KG1 (cell line): ENCODE measurements around the gene WAC.

Experiments
- DNase-seq: peaks from one replicate; lab custom pipeline; 2025; lab: John Stamatoyannopoulos, UW

Gene WAC

DNA sequence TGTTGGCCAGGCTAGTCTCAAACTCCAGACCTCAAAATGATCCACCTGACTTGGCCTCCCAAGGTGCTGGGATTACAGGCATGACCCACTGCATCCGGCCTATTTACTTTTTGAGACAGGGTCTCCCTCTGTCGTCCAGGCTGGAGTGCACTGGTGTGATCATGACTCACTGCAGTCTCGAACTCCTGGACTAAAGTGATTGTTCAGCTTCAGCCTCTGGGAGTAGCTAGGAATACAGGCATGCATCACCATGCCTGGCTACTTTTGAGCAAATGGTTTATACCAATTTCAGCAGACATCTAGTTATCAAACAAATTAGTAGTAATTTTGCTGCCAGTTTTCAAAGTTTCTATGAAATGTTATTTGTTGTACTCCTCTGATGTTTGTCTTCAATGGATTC, 2.2 kb upstream of the WAC start:
- DNase-seq = no peak

DNA sequence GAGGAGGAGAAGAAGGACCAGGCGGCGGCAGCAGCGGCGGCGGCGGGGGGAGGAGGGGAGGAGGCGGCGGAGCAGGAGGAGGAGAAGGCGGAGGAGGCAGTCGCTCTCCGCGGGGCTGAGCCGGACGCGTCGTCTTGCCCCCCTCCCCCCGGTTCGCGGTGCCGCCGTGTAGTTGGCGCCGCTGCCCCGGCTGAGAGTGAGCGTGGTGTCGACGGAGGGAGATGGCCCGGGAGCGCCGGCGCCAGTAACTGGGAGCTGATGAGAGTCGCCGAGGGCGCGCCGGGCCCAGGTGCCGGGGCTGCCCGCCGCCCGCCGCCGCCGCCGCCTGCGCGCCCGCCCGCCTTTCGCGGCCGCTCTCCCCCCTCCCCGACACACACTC, 257 bp downstream of the WAC start:
- no peak for DNase-seq

DNA sequence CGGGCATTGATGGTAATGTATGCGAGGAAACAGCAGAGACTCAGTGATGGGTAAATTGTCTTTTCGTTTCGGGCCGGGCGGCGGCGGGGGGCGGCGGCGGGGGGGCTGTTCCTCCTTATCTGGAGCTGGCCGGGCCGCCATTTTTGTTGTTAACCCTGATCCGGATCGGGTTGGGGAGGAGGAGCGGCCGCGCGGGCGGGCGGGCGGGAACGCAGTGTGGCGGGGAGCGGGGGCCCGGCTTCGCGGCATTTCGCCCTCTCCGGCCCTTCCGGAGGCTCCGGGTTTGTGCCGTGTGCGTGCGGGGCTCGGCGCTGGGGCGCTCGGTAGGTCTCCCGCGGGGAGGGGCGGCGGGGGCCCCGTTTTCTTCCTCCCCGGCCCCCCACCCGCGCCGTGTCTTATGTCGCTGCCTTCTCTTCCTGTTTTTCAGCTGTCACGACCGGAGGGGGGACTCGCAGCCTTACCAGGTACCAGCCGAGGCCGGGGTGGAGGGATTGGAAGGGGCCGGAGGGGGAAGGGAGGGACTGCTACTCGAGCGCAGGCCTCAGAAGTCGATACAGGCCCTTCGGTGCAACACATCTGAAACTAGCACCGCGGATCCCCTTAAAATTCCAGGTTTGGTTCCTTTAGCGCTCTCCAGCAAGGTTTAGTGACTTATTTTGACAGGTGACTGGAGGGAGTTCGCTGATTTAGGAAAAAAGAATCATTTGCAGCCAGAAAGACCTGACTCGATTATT, 820 bp downstream of the WAC start:
- no peak for DNase-seq

DNA sequence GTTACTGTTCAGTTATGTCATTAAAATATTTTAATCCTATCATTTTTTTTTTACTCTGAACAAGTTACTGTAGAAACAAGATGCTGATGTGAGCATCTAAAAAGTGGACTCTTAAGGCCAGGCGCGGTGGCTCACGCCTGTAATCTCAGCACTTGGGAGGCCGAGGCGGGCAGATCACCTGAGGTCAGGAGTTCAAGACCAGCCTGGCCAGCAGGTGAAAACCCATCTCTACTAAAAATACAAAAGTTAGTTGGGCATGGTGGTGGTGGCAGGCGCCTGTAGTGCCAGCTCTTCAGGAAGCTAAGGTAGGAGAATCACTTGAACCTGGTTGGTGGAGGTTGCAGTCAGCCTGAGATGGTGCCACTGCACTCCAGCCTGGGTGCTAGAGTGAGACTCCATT, 2.9 kb downstream of the WAC start:
- DNase-seq = no peak

DNA sequence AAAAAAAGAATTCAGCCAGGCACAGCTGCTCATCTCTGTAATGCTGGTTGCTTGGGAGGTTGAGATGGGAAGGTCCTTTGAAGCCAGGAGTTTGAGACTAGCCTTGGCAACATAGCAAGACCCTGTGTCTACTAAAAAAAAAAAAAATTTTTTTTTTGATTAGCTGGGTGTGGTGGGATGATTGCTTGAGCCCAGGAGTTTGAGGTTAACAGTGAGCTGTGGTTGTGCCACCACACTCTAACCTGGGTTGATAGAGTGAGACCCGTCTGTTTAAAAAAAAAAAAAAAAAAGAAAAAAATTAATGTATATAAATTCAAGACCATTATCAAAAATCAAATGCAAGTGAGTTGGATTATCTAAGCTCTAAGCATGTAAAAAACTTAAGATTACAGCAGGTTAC, 5.7 kb downstream of the WAC start:
- DNase-seq = no peak

DNA sequence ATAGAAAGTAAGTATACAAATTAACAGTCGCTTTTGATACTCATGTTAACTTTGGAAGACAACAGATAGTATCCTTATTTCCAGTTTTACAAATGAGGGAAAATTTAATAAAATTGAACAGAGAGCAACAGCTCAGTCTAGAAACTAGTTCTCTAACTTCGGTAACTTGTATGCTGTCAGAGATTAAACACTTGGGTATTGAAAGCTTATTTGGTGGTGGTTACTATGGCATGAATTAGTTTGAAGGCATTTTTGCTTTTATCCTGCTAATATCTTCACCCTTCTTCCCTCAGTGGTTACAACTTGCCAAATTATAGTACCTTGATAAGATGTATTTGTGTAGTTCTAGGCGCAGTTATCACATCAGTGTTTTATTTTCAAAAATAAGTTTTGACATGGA, 7.2 kb downstream of the WAC start:
- DNase-seq = no peak

DNA sequence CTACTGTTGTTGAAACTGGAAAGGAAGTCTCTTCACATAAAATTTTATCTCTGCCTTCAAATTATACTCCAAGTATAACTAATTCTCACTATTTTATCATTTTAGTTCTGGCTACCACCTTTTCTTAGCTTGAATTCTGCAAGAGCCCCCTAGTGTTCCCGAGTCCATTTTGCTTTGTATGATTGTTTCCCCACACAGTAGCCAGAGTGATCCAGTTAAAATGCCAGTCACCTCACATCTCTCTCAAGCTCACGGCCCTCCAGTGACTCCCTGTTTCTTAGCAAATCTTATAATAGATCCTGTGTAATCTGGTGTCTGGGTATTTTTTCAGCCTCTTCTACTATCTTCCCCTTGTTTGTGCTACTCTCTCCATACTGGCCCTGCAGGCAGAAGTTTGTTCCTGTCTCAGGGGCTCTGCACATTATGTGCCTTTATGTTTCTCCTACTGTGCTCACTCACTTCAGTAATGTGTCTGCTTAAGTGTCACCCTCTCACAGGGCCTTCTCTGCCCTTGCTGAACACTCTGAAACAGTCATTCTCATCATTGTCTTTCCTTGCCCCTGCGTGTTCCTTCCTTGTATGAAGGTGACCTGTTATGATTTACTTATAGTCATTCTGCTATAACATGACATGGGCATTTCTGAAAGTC, 8.9 kb downstream of the WAC start:
- no peak for DNase-seq

DNA sequence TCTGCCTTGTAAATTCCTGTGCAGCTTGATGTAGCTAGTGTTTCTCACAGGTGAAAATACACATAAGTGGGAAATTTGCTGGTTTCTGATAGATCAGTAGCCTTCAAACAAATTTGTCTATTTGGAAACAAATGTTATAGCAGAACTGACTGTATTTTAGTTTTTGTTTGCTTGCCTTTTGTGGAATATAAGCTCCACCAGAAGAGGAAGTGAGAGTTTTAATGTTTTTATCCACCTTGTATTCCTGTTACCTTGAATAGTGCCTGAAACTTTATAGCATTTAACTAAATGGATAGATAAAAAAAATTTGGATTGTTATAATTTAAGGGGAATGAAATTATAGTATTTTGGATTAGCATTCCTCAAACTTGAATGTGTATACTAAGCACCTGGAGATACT, 9.8 kb downstream of the WAC start:
- DNase-seq = no peak

DNA sequence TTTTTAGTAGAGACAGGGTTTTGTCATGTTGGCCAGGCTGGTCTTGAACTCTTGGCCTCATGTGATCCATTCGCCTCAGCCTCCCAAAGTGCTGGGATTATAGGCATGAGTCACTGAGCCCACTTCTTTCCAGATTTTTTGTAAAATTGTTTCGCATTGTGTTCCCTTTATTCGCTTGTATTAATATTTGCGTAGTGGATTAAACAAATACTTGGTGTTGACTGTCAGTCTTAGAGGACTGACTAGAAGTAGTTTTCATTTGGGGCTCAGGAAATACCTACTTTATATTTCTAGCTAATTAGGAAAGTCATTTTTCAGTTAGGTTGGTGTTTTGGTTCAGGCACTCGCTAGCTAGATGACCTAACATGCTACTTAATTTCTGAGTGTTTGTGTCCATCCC, 11.1 kb downstream of the WAC start:
- no peak for DNase-seq

DNA sequence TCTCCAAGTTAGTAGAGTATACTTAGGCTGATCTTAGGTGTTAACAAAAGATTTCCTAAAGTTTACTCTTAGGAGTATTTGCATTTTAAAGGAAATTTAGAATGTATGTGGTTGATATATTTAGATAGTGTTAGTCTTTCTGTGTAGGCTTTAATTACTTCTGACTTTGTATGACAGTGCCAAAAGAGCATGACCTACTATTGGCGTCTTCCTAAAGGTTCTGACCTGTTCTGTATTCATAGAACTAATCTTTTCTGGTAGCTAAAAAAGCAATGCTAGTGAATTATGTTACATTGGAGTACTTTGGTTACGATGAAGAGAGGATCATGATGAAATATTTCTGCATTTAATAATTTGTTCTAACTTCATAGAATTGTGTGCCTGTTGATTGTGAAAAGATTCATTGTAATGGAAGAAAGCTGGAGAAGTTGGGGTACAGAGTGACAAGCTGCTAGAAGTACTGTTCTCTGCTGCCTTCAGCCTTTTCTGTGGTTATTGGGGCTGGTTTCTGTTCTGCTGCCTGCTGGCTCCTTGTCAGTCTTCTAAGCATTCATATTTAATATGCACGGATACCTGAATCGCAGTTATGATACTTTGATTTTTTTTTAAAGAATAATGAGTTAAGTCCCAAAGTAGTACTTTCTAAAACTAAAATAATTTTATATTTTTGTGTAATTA, 13.2 kb downstream of the WAC start:
- no peak for DNase-seq

DNA sequence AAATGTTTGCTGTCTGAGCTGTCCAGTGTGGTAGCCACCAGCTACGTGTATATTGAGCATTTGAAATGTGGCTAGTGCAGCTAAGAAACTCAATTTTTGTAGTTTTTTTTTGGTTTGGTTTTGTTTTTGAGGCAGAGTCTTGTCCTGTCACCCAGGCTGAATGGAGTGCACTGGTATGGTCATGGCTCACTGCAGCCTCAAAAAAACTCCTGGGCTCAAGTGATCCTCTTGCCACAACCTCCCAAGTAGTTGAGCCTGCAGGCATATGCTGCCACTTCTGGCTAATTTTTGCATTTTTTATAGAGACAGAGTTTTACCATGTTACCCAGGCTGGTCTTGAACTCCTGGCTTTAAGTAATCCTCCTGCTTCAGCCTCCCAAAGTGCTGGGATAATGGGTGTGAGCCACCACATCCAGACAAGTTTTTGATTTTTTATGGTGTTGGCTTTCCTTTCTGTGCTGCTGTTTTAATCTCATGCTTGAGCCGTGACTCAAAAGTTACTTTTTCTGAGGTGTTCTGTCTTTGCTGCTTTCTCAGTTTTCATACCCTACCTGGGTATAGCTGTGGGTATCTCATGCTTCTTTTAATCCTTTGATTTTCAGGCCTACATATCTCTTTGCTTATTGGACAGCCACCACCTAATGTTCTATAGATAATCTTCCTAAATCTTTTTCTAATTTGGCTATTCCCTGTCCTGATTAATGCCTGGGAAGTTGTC, 16.0 kb downstream of the WAC start:
- DNase-seq = no peak

DNA sequence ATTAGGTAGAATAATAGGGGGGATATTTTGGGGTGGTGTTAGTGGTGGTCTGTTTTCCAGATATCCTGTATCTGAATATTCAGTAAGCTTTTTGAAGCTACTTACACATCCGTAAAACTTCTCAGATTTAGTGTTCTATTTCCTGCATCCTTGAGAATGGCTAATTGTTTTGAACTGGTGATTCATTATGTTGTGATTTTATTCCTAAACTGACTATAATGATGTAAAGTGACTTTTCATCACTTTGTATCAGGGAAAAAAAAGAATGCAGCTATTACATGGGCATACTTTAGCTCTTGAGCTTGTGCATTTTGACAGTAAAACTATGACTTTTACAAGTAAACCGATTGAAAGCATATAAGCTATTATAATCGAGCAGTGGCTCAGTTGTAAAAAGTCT, 18.2 kb downstream of the WAC start:
- DNase-seq = no peak

DNA sequence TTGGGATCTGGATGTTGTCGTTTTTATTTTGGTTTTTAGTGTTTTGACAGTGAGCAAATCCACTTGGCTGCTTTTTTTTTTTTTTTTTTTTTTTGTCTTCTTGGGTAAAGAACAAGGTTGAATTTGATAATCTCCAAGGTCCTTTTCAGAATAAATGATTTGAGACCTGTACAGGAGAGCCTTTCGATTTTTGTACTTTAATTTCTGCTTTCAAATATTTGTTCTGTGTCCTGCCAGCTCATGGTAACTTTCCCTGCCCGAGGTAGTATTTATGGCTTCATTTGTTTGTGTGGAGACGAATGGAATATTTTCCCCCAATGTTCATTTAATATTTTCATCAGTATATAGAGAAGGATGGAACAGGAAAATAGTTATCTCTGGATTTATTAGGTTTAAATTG, 19.9 kb downstream of the WAC start:
- no peak for DNase-seq

DNA sequence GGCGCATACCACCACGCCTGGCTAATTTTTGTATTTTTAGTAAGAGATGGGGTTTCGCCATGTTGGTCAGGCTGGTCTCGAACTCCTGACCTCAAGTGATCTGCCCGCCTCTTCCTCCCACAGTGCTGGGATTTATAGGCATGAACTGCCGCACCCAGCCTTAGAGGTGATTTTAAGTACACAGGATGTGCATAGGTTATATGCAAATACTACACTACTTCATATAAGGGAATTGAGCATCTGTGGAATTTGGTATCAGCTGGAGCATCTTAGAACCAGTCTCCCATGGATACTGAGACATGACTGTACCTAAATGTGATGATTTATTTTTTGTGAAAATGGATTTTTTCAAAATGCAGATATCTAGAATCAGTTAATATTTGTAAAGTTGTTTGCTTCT, 21.1 kb downstream of the WAC start:
- no peak for DNase-seq

DNA sequence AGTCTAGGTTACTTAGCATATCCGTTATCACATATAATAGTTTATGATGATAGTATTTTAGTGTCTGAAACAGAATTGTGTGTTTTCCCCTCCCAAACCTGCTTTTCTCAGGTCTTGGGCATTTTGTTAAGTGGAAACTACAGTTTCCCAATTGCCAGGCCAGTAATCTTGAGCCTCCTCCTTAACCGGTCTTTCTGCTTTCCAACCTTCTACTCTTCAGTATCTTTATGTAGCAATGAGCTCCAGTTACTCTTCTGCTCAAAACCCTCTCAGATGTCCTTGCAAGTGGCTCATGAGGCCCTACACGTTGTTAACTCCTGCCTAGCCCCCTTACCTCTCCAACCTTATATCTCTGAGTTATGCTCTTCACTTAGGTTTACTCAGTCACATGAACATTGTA, 22.0 kb downstream of the WAC start:
- DNase-seq = no peak

DNA sequence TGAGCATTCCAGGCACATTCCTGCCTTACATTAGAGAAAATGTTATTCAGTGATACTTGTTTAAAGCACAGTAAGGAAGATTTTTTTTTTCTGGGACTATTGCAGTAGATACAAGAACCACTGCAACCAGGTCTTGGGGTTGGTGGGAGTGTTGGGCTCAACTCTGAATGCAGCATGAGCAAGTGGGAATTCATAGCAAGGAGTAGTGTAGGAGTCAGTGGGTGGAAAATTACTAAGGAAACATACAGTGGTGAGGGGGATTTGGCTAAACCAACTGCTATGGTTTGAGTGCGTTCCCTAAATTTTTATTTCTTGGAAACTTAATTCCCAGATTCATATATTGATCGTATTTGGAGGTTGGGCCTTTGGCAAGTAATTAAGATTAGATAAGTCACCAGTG, 22.4 kb downstream of the WAC start:
- no peak for DNase-seq

DNA sequence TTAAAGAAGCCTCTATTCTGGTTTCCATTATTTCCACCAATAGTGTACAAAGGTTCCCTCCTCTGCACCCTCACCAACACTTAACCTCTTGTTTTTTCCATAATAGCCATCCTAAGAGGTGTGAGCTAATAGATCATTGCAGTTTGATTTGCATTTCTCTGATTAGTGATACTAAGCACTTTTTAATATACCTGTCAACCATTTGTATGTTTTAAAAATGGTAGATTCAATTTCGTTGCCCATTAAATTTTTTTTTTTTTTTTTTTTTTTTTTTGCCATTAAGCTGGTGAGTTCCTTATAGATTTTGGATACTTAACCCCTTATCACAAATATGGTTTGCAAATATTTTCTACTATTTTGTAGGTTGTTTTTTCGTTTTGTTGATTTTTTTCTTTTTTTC, 23.2 kb downstream of the WAC start:
- no peak for DNase-seq

DNA sequence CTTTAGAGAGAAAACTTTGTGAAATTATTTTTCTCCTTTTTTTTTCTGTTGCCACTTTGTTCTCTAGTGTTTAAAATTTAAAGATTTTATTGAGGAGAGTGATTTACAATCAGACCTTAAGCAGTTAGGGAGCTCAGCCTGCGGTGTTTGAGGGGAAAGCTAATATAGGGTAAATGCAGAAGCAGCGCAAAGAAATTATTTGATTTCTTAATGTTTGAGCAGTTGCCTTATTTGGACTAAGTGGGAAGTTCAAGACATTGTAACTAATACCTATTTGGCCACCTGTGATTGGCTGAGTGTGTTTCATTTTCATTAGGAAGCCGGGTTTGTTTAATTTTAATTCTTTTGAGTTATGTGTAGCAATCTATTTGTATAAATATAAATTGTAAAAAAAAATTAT, 25.3 kb downstream of the WAC start:
- no peak for DNase-seq

DNA sequence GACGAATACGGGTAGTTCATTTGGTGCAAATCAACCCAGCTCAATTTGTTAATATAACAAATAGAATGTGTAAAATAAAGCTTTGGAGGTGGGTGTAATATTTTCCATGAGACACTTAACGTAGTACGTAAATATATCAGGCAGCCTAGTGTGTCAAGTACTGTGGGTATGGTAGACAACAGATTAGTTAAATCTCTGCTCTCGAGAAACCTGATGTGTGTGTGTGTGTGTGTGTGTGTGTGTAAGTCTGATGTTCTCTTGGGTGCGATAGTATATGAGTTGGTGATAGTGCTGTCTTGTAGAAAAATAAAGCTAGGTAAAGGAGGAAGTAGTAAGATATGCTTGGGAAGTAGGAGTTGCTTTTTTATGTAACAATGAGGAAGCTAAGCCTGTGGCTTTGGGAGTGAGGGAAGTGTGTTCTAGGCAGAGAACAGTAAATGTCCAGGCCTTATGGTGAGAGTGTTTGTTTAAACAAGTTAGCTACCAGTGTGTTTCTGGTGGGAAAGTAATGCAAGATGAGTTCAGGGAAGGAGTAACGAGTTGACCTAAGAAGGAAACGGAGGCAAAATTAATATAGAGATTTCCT, 26.1 kb downstream of the WAC start:
- DNase-seq = no peak

DNA sequence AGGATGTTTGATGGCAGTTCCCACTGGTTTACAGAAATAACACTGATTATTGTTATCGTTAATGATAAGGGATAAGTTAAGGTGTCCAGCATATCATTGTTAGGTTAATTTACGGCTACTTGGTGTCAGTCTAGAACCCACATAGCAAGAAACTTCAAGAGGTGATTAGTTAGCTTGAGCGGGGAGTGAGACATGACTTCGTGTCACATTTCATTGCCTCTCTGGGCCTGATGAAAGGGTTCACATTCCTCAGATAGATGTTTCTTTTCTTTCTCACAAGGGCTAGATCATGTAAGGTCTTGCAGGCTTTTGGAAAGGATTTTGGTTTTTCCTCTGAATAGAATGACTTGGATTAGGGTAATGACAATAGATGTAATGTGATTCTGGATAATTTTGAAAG, 26.7 kb downstream of the WAC start:
- DNase-seq = no peak

DNA sequence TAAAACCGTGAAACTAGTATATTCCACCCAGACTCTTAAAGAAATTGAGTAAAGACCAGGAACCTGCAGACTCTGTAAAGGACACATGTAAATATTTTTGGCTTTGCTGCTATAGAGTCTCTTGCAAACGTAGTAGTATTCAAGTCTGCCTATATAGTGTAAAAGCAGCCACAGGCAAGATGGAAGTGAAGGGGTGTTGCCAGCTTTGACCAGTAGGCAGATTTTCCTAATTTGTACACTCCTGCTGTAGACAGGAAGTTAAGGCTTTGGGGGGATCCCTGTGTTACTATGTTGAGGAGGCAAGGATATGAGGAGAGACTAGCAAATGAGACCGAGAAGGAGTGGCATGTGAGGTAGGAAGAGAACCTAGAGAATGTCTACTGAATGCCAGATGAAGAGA, 27.7 kb downstream of the WAC start:
- DNase-seq = no peak

DNA sequence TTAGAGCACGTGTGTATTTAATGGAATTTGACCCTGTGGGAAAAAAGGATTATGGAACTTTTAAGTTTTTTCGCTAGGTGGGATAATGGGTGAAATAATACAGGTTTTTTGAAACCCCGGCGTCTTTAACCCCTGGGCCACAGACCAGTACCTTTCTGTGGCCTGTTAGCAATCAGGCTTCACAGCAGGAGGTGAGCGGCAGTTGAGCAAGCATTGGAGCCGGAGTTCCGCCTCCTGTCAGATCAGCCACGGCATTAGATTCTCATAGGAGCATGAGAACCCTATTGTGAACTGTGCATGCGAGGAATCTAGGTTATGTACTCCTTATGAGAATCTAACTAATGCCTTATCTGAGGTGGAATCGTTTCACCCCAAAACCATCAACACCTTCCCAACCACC, 28.6 kb downstream of the WAC start:
- no peak for DNase-seq

DNA sequence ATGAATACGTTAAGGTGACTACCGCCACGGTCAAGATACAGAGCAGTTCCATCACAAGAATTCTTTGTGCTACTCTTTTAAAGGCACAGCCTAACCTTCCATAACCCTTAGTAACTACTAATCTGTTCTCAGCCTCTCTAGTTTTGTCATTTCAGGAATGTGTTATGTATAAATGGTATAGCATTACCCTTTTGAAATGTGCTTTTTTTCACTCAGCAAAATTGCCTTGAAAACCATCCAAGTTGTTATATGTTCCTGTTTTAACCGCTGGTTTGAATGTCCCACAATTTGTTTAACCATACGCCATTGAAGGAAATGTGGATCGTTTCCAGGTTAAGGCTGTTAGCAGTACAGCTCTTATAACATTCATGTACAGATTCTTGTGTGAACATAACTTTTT, 32.0 kb downstream of the WAC start:
- no peak for DNase-seq
